SU-DHL-6 (cell line): Measurements from ENCODE around the gene SLC22A3.

Experiments
- H2AFZ ChIP-seq: fragments of 200-600 bp; sonication (generic); 2 replicates; pipeline ENCODE4 v1.6.1; 2014; ENCODE audit warnings: low read depth, mild to moderate bottlenecking, moderate library complexity, mixed read lengths, antibody characterized with exemption, low read length; ENCODE audit not compliant: severe bottlenecking
- H3F3A ChIP-seq: fragments of 200-600 bp; shearing (Covaris generic); 2 replicates; pipeline ENCODE4 v1.6.0; 2016; ENCODE audit warnings: antibody characterized with exemption, mild to moderate bottlenecking; ENCODE audit not compliant: insufficient read depth
- H3K27ac ChIP-seq: fragments of 200-600 bp; sonication (generic); 2 replicates; pipeline ENCODE4 v1.5.1; 2016; ENCODE audit warnings: low read depth, mild to moderate bottlenecking, low read length, moderate library complexity, mixed read lengths
- H3K27me3 ChIP-seq: fragments of 200-600 bp; sonication (generic), shearing (Covaris generic); 2 replicates; pipeline ENCODE4 v1.6.0; 2014; ENCODE audit warnings: mild to moderate bottlenecking, low read length
- H3K36me3 ChIP-seq: fragments of 200-600 bp; sonication (generic); 2 replicates; pipeline ENCODE4 v1.6.1; 2014; ENCODE audit warnings: mild to moderate bottlenecking, low read length, mixed read lengths
- H3K4me2 ChIP-seq: fragments of 300-600, 200-600 bp; shearing (Covaris generic), sonication (generic); 2 replicates; pipeline ENCODE4 v1.6.0; 2014; ENCODE audit warnings: low read length, low read depth, mild to moderate bottlenecking; ENCODE audit not compliant: poor library complexity, severe bottlenecking
- H3K4me3 ChIP-seq: fragments of 200-600 bp; sonication (generic); 2 replicates; pipeline ENCODE4 v1.5.1; 2014; ENCODE audit warnings: antibody characterized with exemption, low read length, mild to moderate bottlenecking, mixed read lengths; ENCODE audit not compliant: insufficient read depth, poor library complexity, severe bottlenecking
- H3K79me2 ChIP-seq: fragments of 200-600 bp; sonication (generic); 2 replicates; pipeline ENCODE4 v1.6.1; 2014; ENCODE audit warnings: mild to moderate bottlenecking, low read length, moderate library complexity; ENCODE audit not compliant: insufficient read depth
- H3K9ac ChIP-seq: fragments of 200-600 bp; sonication (generic); 2 replicates; pipeline ENCODE4 v1.7.0; 2014; ENCODE audit warnings: mild to moderate bottlenecking, low read length
- H3K9me2 ChIP-seq: fragments of 200-600 bp; sonication (generic); replicated peaks from 2 replicates; pipeline ENCODE4 v1.6.1; 2014; ENCODE audit warnings: low read length; ENCODE audit not compliant: insufficient read depth
- H3K9me3 ChIP-seq: fragments of 200-600 bp; sonication (generic); 2 replicates; pipeline ENCODE4 v1.6.1; 2014; ENCODE audit warnings: low read length, mixed read lengths; ENCODE audit not compliant: insufficient read depth
- H4K20me1 ChIP-seq: fragments of 200-600 bp; sonication (generic); 2 replicates; pipeline ENCODE4 v1.6.1; 2014; ENCODE audit warnings: low read depth, mild to moderate bottlenecking, antibody characterized with exemption, low read length, moderate library complexity, mixed read lengths
- CTCF ChIP-seq: fragments of 200-600 bp; sonication (generic); IDR thresholded peaks from one replicate; pipeline ENCODE4 v1.5.1; 2017; ENCODE audit warnings: antibody characterized with exemption, mild to moderate bottlenecking, low read length, moderate library complexity; ENCODE audit not compliant: insufficient read depth, poor library complexity, severe bottlenecking
- EZH2phosphoT487 ChIP-seq: fragments of 200-600 bp; sonication (generic), shearing (Covaris generic); conservative IDR thresholded peaks from 2 replicates; pipeline ENCODE4 v1.6.1; 2018; ENCODE audit warnings: mild to moderate bottlenecking, antibody characterized with exemption, low read length, moderate library complexity, mixed read lengths

Gene SLC22A3

GRCh38 chr6:160430203-160430602, 82.0 kb downstream of the SLC22A3 start:
- Histone ChIP-seq H3F3A (no peaks in the 10 kb centered on the region), H3K36me3 (no peaks in the 10 kb centered on the region)

GRCh38 chr6:160430751-160431150, 82.6 kb downstream of the SLC22A3 start:
- H3K9ac ChIP-seq, result no peak overlapping the region
- no peaks in the 10 kb centered on the region; the same call in 1 of the 2 replicates for H3K27me3 ChIP-seq
- no peak for TF ChIP-seq CTCF
- TF ChIP-seq EZH2phosphoT487, result no peak
- no peaks in the 10 kb centered on the region for H4K20me1 ChIP-seq
- H3K9me2 ChIP-seq, result no peaks in the 10 kb centered on the region
- H3K4me2 ChIP-seq, result no peak overlapping the region
- no peaks in the 10 kb centered on the region for H3F3A ChIP-seq
- no peak overlapping the region for H3K4me3 ChIP-seq
- no peaks in the 10 kb centered on the region for H3K36me3 ChIP-seq
- H3K27ac ChIP-seq, result no peak overlapping the region
- no peaks in the 10 kb centered on the region for H3K79me2 ChIP-seq
- H2AFZ ChIP-seq, result no peak overlapping the region
- H3K9me3 ChIP-seq, result no peaks in the 10 kb centered on the region

More at GRCh38 chr6:160430203-160430602, 82.0 kb downstream of the SLC22A3 start:
- Histone ChIP-seq H3K27me3 (no peaks in the 10 kb centered on the region; the same call in 1 of the 2 replicates), H2AFZ (no peak overlapping the region), H3K9me2 (no peaks in the 10 kb centered on the region), H3K4me3 (no peak overlapping the region), H3K79me2 (no peaks in the 10 kb centered on the region), H3K4me2 (no peak overlapping the region), H3K9me3 (no peaks in the 10 kb centered on the region), H3K9ac (no peak overlapping the region), H3K27ac (no peak overlapping the region), H4K20me1 (no peaks in the 10 kb centered on the region)
- no peak for TF ChIP-seq CTCF

- Histone ChIP-seq H3K9me2 (no peaks in the 10 kb centered on the region), H3K36me3 (no peaks in the 10 kb centered on the region), H3K9ac (no peak overlapping the region), H3K4me3 (no peak overlapping the region), H4K20me1 (no peaks in the 10 kb centered on the region), H3K9me3 (no peaks in the 10 kb centered on the region), H3K27ac (no peak overlapping the region), H3K4me2 (no peak overlapping the region), H3F3A (no peaks in the 10 kb centered on the region), H3K27me3 (no peaks in the 10 kb centered on the region; the same call in 1 of the 2 replicates), H3K79me2 (no peaks in the 10 kb centered on the region), H2AFZ (no peak overlapping the region)
- TF ChIP-seq EZH2phosphoT487 (no peak), CTCF (no peak)
Measured at GRCh38 chr6:160431226-160431625, 83.0 kb downstream of the SLC22A3 start.
